ENCODE measurements around the gene UGT3A1. TPM values are rescaled to one million over a fixed set of nuclear protein-coding genes. Genes with fewer than 3 reads are reported as not detected.
"Not testable (repeated sequence)": the region's sequence is repeated elsewhere in the genome, so short reads cannot be mapped to it uniquely, and the experiment has no call there.

Gene UGT3A1
- total RNA-seq (2014; rRNA removed; shearing (Covaris generic)), result not detected in 2 replicates
- not detected in 2 replicates for polyA plus RNA-seq (2015; cell fraction: cytosol; rRNA removed)
- polyA plus RNA-seq (2015; cell fraction: nucleus; rRNA removed), result not detected in 2 replicates

- no peak for DNase-seq (ENCODE audit: low read depth)
Measured at GRCh38 chr5:35990941-35991611, at the start of gene UGT3A1. Gene UGT3A1 (minus strand): TSS chr5:35991390. CDS start chr5:35991240, 150 bp downstream.

- DNase-seq (ENCODE audit: low read depth), result no peak
Measured at GRCh38 chr5:36035696-36036095, 44.5 kb upstream of the UGT3A1 start.

GRCh38 chr5:36034536-36035134, 43.4 kb upstream of the UGT3A1 start:
- DNase-seq (ENCODE audit: low read depth), result not testable (repeated sequence)

GRCh38 chr5:36033486-36033885, 42.3 kb upstream of the UGT3A1 start:
- no peak for DNase-seq (ENCODE audit: low read depth)

GRCh38 chr5:36033047-36033446, 41.9 kb upstream of the UGT3A1 start:
- no peak for DNase-seq (ENCODE audit: low read depth)

GRCh38 chr5:36031223-36031622, 40.0 kb upstream of the UGT3A1 start:
- DNase-seq (ENCODE audit: low read depth), result no peak

GRCh38 chr5:36029914-36030313, 38.7 kb upstream of the UGT3A1 start:
- DNase-seq (ENCODE audit: low read depth), result no peak

- DNase-seq (ENCODE audit: low read depth), result no peak
Measured at GRCh38 chr5:36028816-36029465, 37.8 kb upstream of the UGT3A1 start.

- DNase-seq (ENCODE audit: low read depth), result no peak
Measured at GRCh38 chr5:36027711-36028110, 36.5 kb upstream of the UGT3A1 start.

GRCh38 chr5:36026706-36027465, 35.7 kb upstream of the UGT3A1 start:
- no peak for DNase-seq (ENCODE audit: low read depth)

- not testable (repeated sequence) for DNase-seq (ENCODE audit: low read depth)
Measured at GRCh38 chr5:36022246-36022645, 31.1 kb upstream of the UGT3A1 start.

GRCh38 chr5:36019584-36019983, 28.4 kb upstream of the UGT3A1 start:
- DNase-seq (ENCODE audit: low read depth), result not testable (repeated sequence)

- no peak for DNase-seq (ENCODE audit: low read depth)
Measured at GRCh38 chr5:36017622-36018021, 26.4 kb upstream of the UGT3A1 start.

- DNase-seq (ENCODE audit: low read depth), result no peak
Measured at GRCh38 chr5:36017004-36017403, 25.8 kb upstream of the UGT3A1 start.

GRCh38 chr5:36013182-36013581, 22.0 kb upstream of the UGT3A1 start:
- no peak for DNase-seq (ENCODE audit: low read depth)

- no peak for DNase-seq (ENCODE audit: low read depth)
Measured at GRCh38 chr5:36009698-36010097, 18.5 kb upstream of the UGT3A1 start.

- no peak for DNase-seq (ENCODE audit: low read depth)
Measured at GRCh38 chr5:36007366-36007765, 16.2 kb upstream of the UGT3A1 start.

- no peak for DNase-seq (ENCODE audit: low read depth)
Measured at GRCh38 chr5:36006163-36006562, 15.0 kb upstream of the UGT3A1 start.

- no peak for DNase-seq (ENCODE audit: low read depth)
Measured at GRCh38 chr5:36001032-36001431, 9.8 kb upstream of the UGT3A1 start.

- no peak for DNase-seq (ENCODE audit: low read depth)
Measured at GRCh38 chr5:35999547-35999946, 8.4 kb upstream of the UGT3A1 start.

- DNase-seq (ENCODE audit: low read depth), result no peak
Measured at GRCh38 chr5:35996076-35996475, 4.9 kb upstream of the UGT3A1 start.

GRCh38 chr5:35990520-35990919, 670 bp downstream of the UGT3A1 start:
- DNase-seq (ENCODE audit: low read depth), result no peak

Measured in HT1080 (cell line).